ENCODE data around the gene SCLY. TPM values are rescaled to one million over a fixed set of nuclear protein-coding genes. Genes with fewer than 3 reads are reported as not detected.
A peak's percentile ranks its signal among the peaks of the same experiment; 100 is the strongest.

Gene SCLY
- total and polyA plus RNA-seq, 9 donors = 5.3 to 11.6 (median 9.6) TPM

- Histone ChIP-seq H3K4me3 (ENCODE audit: low read length) (no peak overlapping the region), H3K27me3 (ENCODE audit: control insufficient read depth, insufficient read depth, low read length) (peaks cover 3% of the 10 kb centered on the region), H3K36me3 (ENCODE audit: control insufficient read depth, insufficient read depth, low read length) (no peaks in the 10 kb centered on the region), H3K4me1 (ENCODE audit: control insufficient read depth, insufficient read depth, low read length) (peaks cover 25% of the 10 kb centered on the region), H3K9me3 (replicated peaks; ENCODE audit: control insufficient read depth, low read depth, low read length) (no peaks in the 10 kb centered on the region), H3K27ac (ENCODE audit: low read length) (no peak overlapping the region)
- DNase-seq = no peak
- WGBS (ENCODE audit: insufficient coverage) = 94% methylated on average over 2 of the region's 2 CpGs
Observed at GRCh38 chr2:238126775-238127164, 66.0 kb downstream of the SCLY start.

GRCh38 chr2:238127165-238128060 is 66.6 kb downstream of the SCLY start:
- Histone ChIP-seq H3K27me3 (ENCODE audit: control insufficient read depth, insufficient read depth, low read length) (peaks cover 3% of the 10 kb centered on the region), H3K36me3 (ENCODE audit: control insufficient read depth, insufficient read depth, low read length) (no peaks in the 10 kb centered on the region), H3K27ac (ENCODE audit: low read length) (no peak overlapping the region), H3K9me3 (replicated peaks; ENCODE audit: control insufficient read depth, low read depth, low read length) (no peaks in the 10 kb centered on the region), H3K4me3 (ENCODE audit: low read length) (peak overlapping the region; percentile 27), H3K4me1 (ENCODE audit: control insufficient read depth, insufficient read depth, low read length) (peaks cover 28% of the 10 kb centered on the region)
- 38% methylated on average over 26 of the region's 36 CpGs for WGBS (ENCODE audit: insufficient coverage)
- DNase-seq = peak; percentile 75

GRCh38 chr2:238128061-238128440 is 67.2 kb downstream of the SCLY start:
- 87% methylated on average over 17 of the region's 22 CpGs for WGBS (ENCODE audit: insufficient coverage)
- Histone ChIP-seq H3K4me3 (ENCODE audit: low read length) (no peak overlapping the region), H3K27me3 (ENCODE audit: control insufficient read depth, insufficient read depth, low read length) (peaks cover 3% of the 10 kb centered on the region)

GRCh38 chr2:238128534-238129001 is 67.8 kb downstream of the SCLY start:
- WGBS (ENCODE audit: insufficient coverage) = 69% methylated on average over 20 of the region's 30 CpGs
- Histone ChIP-seq H3K4me3 (ENCODE audit: low read length) (no peak overlapping the region), H3K27me3 (ENCODE audit: control insufficient read depth, insufficient read depth, low read length) (peaks cover 3% of the 10 kb centered on the region), H3K9me3 (replicated peaks; ENCODE audit: control insufficient read depth, low read depth, low read length) (no peaks in the 10 kb centered on the region), H3K27ac (ENCODE audit: low read length) (no peak overlapping the region), H3K36me3 (ENCODE audit: control insufficient read depth, insufficient read depth, low read length) (no peaks in the 10 kb centered on the region), H3K4me1 (ENCODE audit: control insufficient read depth, insufficient read depth, low read length) (peaks cover 35% of the 10 kb centered on the region)
- DNase-seq = no peak

More at GRCh38 chr2:238128061-238128440, 67.2 kb downstream of the SCLY start:
- H3K27ac ChIP-seq (ENCODE audit: low read length) = no peak overlapping the region
- H3K9me3 ChIP-seq (replicated peaks; ENCODE audit: control insufficient read depth, low read depth, low read length) = no peaks in the 10 kb centered on the region
- peaks cover 33% of the 10 kb centered on the region for H3K4me1 ChIP-seq (ENCODE audit: control insufficient read depth, insufficient read depth, low read length)
- no peaks in the 10 kb centered on the region for H3K36me3 ChIP-seq (ENCODE audit: control insufficient read depth, insufficient read depth, low read length)
- no peak for DNase-seq

- H3K4me3 ChIP-seq (ENCODE audit: low read length) = no peak overlapping the region
- H3K4me1 ChIP-seq (ENCODE audit: control insufficient read depth, insufficient read depth, low read length) = peaks cover 37% of the 10 kb centered on the region
- peaks cover 3% of the 10 kb centered on the region for H3K27me3 ChIP-seq (ENCODE audit: control insufficient read depth, insufficient read depth, low read length)
- no peak overlapping the region for H3K27ac ChIP-seq (ENCODE audit: low read length)
- no peaks in the 10 kb centered on the region for H3K36me3 ChIP-seq (ENCODE audit: control insufficient read depth, insufficient read depth, low read length)
- no peaks in the 10 kb centered on the region for H3K9me3 ChIP-seq (replicated peaks; ENCODE audit: control insufficient read depth, low read depth, low read length)
- no peak for DNase-seq
- whole genome bisulfite sequencing (ENCODE audit: insufficient coverage) = 79% methylated on average over 20 of the region's 22 CpGs
Observed at GRCh38 chr2:238129166-238130010, 68.6 kb downstream of the SCLY start.

- Histone ChIP-seq H3K27me3 (ENCODE audit: control insufficient read depth, insufficient read depth, low read length) (peaks cover 3% of the 10 kb centered on the region), H3K36me3 (ENCODE audit: control insufficient read depth, insufficient read depth, low read length) (no peaks in the 10 kb centered on the region), H3K9me3 (replicated peaks; ENCODE audit: control insufficient read depth, low read depth, low read length) (no peaks in the 10 kb centered on the region), H3K27ac (ENCODE audit: low read length) (no peak overlapping the region), H3K4me3 (ENCODE audit: low read length) (no peak overlapping the region), H3K4me1 (ENCODE audit: control insufficient read depth, insufficient read depth, low read length) (peaks cover 40% of the 10 kb centered on the region)
- no peak for DNase-seq
- 84% methylated on average over 27 of the region's 28 CpGs for WGBS (ENCODE audit: insufficient coverage)
Observed at GRCh38 chr2:238130111-238130695, 69.4 kb downstream of the SCLY start.

- H3K36me3 ChIP-seq (ENCODE audit: control insufficient read depth, insufficient read depth, low read length) = no peaks in the 10 kb centered on the region
- 85% methylated on average over 64 of the region's 68 CpGs for WGBS (ENCODE audit: insufficient coverage)
- peaks cover 44% of the 10 kb centered on the region for H3K4me1 ChIP-seq (ENCODE audit: control insufficient read depth, insufficient read depth, low read length)
Observed at GRCh38 chr2:238130696-238131628, 70.2 kb downstream of the SCLY start.

GRCh38 chr2:238131761-238132462 is 71.1 kb downstream of the SCLY start:
- 91% methylated on average over 14 of the region's 14 CpGs for WGBS (ENCODE audit: insufficient coverage)
- no peak overlapping the region for H3K4me3 ChIP-seq (ENCODE audit: low read length)
- H3K36me3 ChIP-seq (ENCODE audit: control insufficient read depth, insufficient read depth, low read length) = no peaks in the 10 kb centered on the region
- no peak overlapping the region for H3K27ac ChIP-seq (ENCODE audit: low read length)
- H3K4me1 ChIP-seq (ENCODE audit: control insufficient read depth, insufficient read depth, low read length) = peaks cover 51% of the 10 kb centered on the region
- peaks cover 3% of the 10 kb centered on the region for H3K27me3 ChIP-seq (ENCODE audit: control insufficient read depth, insufficient read depth, low read length)
- DNase-seq = no peak
- no peaks in the 10 kb centered on the region for H3K9me3 ChIP-seq (replicated peaks; ENCODE audit: control insufficient read depth, low read depth, low read length)

More at GRCh38 chr2:238130696-238131628, 70.2 kb downstream of the SCLY start:
- Histone ChIP-seq H3K27me3 (ENCODE audit: control insufficient read depth, insufficient read depth, low read length) (peaks cover 3% of the 10 kb centered on the region), H3K4me3 (ENCODE audit: low read length) (no peak overlapping the region), H3K9me3 (replicated peaks; ENCODE audit: control insufficient read depth, low read depth, low read length) (no peaks in the 10 kb centered on the region), H3K27ac (ENCODE audit: low read length) (no peak overlapping the region)
- no peak for DNase-seq
